ENCODE results near the gene TIGD3.

TIGD3 gene, protein sequence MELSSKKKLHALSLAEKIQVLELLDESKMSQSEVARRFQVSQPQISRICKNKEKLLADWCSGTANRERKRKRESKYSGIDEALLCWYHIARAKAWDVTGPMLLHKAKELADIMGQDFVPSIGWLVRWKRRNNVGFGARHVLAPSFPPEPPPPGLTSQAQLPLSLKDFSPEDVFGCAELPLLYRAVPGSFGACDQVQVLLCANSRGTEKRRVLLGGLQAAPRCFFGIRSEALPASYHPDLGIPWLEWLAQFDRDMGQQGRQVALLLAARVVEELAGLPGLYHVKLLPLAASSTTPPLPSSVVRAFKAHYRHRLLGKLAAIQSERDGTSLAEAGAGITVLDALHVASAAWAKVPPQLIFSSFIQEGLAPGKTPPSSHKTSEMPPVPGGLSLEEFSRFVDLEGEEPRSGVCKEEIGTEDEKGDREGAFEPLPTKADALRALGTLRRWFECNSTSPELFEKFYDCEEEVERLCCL

DNA sequence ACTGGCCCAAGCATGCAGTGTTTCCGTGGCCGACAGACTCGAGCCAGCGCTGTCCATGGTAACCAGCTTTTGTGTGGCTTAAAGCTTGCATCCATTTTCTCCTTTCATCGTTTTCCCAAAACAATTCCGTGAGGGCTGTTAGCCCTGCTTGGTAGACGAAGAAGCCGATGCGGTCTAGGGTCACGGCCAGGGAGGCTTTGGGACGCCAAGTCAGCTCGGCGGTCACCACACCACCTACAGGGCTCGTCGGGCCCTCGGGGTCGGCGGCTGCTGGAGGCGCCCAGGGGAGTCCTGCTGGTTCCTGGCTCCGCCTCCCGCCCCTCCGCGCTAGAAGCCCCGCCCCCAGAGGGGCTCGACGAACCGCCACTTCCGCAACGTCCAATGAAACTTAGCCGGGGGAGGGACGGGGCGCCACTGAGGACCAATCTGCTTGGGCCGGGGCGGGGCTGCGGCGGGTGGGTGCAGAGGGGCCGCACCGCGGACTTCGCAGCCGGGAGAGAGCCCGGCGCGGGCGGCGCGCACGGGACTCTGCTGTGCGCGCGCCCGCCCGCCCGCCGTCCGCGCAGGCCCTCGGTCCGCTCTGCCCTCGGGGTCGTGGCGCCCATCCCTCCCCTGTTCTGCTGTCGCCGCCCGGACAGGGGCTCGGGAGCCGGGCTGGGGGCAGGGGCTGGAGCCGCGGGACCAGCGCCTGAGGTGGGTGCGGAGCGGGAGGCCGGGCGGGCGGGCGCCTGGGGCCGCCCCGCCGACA, at the start of gene TIGD3:
TIGD3 (plus strand) TSS at position 487 of the 748 bp plus-strand sequence. CDS start 1,058 bp downstream, outside the sequence.
- DNase-seq (ENCODE audit: low spot score in 2 of 2): peak; percentile 92 to 98
- peaks cover 46% of the 10 kb centered on the region for H3K36me3 Mint-ChIP-seq
- peak within 1 kb of the TSS; percentile 89 for H3K4me3 Mint-ChIP-seq
- H3K4me1 Mint-ChIP-seq: peaks cover 22% of the 10 kb centered on the region
- H3K9me3 Mint-ChIP-seq: no peaks in the 10 kb centered on the region
- peak; percentile 97 for ATAC-seq
- H3K27ac Mint-ChIP-seq: peak within 1 kb of the TSS; percentile 92

DNA sequence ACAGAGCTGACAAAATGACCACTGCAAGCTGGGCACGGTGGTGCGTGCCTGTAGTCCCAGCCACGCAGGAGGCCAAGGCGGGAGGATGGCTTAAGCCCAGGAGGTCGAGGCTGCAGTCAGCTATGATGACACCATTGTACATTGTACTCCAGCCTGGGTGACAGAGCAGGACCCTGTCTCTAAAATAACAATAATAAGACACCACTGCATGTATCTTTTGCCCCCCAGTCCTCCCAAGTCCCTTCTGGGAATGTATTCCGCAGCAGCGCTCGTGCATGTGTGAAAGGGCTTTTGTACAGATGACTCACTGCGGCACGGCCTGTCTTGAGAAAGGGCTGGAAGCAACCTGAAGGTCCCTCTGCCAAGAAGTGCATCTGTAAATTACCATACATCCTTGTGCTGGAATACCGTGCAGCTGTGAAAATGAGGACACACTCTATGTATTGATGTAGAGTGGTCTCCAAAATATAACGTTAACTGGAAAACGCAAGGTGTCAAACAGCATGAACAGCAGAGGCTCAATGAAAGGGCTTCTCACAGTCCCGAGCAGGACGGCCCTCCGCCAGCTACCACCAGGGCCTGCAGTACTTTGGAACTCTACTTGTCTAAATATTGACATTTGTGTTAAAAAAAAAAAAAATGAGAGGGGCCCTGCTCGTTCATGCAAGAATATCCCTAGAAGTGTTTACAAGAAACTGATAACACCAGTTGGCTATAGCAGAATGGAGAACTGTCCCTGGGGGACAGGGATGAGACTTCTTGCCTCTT, 48.9 kb upstream of the TIGD3 start:
- H3K36me3 Mint-ChIP-seq: peaks cover 15% of the 10 kb centered on the region
- DNase-seq (ENCODE audit: low spot score in 2 of 2) (no peak), ATAC-seq (no peak)
- H3K27ac Mint-ChIP-seq: no peak overlapping the region
- H3K4me1 Mint-ChIP-seq: no peaks in the 10 kb centered on the region
- H3K9me3 Mint-ChIP-seq: no peaks in the 10 kb centered on the region
- H3K4me3 Mint-ChIP-seq: no peak overlapping the region

DNA sequence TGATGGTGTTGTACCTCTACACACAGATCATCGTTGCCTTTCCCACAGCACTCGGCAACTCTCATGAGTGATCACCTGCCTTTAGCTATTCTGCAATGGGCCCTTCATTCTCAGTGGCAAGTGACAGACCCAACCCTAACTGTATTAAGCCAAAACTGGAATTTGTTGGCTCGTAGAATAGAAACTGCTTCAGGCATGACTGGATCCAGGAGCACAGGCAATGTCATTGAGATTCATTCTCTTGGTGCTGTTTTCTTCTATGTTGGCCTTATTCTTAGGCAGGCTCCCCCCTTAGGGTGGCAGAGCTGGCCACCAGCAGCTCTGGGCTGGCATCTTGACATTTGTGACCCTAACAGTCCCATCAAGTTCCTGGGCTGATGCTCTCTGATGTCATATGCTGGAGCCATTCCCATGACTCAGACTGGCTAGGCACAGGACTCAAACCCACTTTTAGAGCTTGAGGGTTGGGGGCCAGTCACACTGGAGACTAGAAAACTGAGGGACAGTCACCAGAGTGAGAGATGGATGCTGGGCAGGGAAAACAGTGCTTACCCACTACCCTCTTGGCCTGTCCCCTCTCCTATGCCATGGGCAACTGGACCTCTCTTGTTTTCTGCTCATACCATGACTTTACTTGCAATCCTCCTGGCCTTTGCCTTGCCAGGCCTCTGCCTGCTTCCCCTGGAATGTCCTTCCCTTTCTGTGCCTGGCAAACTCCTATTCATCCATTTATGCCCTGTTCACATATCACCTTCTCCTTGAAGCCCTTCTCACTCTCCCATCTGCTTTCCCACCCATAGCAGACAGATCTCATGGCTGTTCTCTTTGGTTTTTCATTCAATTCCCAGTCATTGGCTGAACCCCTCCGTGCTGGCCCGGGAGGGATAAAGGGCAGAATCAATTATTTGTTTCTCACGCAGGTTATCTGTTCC, 47.0 kb upstream of the TIGD3 start:
- H3K36me3 Mint-ChIP-seq: peaks cover 15% of the 10 kb centered on the region
- peak overlapping the region; percentile 3 for H3K27ac Mint-ChIP-seq
- H3K9me3 Mint-ChIP-seq: no peaks in the 10 kb centered on the region
- no peaks in the 10 kb centered on the region for H3K4me1 Mint-ChIP-seq
- no peak for ATAC-seq
- no peak for DNase-seq (ENCODE audit: low spot score in 2 of 2)
- no peak overlapping the region for H3K4me3 Mint-ChIP-seq

DNA sequence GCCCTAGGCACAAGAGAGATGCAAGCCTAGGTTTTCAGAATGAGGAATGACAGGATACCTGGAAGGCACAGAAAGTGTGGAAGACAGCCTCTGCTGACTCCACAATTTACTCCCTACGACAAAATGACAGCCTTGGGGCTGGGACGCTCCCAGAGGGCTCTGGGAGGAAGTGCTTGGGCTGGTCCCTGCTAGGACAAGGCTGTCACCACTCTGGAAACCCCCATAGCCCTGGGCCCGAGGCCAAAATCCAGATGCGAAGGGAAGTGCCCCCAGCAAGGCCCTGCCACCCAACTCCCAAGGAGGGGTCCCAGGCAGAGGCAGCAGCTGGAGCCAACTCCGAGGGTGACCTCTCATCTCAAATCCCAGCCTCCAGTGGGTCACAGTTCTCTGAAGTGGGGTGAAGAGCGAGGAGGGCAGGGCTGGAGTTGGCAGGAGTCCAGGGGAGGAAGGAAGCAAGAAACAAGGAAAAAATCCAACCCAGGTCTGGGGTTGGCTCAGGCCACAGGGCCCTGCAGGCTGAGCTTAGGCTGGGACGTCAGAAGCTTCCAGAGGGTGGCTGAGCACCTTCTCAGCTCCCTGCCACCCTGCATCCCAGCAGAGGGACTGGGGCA, 46.2 kb upstream of the TIGD3 start:
- Mint-ChIP-seq H3K4me1 (no peaks in the 10 kb centered on the region), H3K4me3 (no peak overlapping the region), H3K9me3 (no peaks in the 10 kb centered on the region), H3K27ac (peak overlapping the region; percentile 45), H3K36me3 (peaks cover 15% of the 10 kb centered on the region)
- peak; percentile 19 for ATAC-seq
- DNase-seq (ENCODE audit: low spot score in 2 of 2): no peak

DNA sequence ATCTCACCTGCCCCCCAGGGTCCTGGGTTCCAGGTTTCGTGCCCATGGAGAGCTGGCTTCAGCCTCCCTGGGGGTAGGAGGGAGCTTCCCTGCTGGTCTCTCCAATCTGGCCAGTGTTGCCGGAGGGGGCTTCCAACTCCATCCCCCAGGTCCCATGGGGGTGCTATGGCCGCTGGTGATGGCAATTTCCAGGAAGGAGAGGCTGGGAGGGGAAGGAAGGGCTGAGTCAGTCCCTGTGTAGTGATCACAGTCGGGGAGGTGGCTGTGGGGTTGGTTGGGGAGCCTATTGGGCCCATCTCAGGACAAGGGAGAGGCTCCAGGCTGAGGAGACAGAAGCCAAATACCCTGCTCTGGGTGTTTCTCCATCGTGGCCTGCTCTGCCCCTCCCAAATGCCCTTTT, 45.5 kb upstream of the TIGD3 start:
- H3K27ac Mint-ChIP-seq: peak overlapping the region; percentile 45
- no peak for ATAC-seq
- H3K36me3 Mint-ChIP-seq: peaks cover 15% of the 10 kb centered on the region
- DNase-seq (ENCODE audit: low spot score in 2 of 2): no peak
- no peaks in the 10 kb centered on the region for H3K9me3 Mint-ChIP-seq
- H3K4me1 Mint-ChIP-seq: no peaks in the 10 kb centered on the region
- no peak overlapping the region for H3K4me3 Mint-ChIP-seq

DNA sequence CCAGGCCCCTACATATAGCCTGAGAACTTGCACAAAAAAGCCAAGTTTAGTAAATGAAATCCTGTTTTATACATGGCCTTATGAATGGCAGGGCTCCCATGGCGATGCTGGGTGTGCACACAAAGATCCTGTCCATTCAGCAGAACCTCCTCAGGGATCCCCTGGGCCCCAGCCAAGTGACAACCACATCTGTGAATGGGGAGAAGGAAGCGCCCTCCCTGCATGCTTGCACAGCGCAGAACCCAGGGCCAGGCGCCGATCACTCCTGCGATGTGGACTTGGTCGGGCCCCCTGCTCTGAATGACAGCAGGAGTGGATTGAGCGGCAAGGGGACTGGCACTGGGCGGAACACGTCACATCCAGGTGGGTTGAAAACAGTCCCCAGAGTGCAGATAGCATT, 44.3 kb upstream of the TIGD3 start:
- no peak for DNase-seq (ENCODE audit: low spot score in 2 of 2)
- H3K27ac Mint-ChIP-seq: no peak overlapping the region

DNA sequence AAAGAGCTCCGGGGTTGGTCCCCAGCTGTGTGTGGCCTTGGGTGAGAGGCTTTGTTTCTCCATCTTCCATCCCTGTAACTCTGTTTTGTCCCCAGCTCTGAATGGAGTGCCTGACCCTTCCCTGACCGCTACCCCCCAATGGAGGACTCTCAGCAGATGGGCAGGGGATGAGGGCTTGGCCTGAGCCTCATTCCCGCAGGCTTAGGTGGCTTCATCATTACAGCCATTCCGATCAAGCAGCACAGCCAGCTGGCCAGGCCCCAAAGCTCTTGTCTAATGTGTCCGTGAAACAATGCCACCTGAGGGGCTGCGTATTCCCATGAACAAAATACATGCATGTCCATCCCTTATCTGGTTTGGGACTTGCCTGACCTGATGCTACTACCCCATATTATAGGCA, 43.8 kb upstream of the TIGD3 start:
- Mint-ChIP-seq H3K36me3 (peaks cover 9% of the 10 kb centered on the region), H3K4me1 (peaks cover 1% of the 10 kb centered on the region), H3K4me3 (no peak overlapping the region), H3K9me3 (no peaks in the 10 kb centered on the region), H3K27ac (no peak overlapping the region)
- ATAC-seq (no peak), DNase-seq (ENCODE audit: low spot score in 2 of 2) (no peak)

More for the DNA sequence above, 44.3 kb upstream of the TIGD3 start:
- no peak for ATAC-seq
- H3K4me1 Mint-ChIP-seq: no peaks in the 10 kb centered on the region
- no peak overlapping the region for H3K4me3 Mint-ChIP-seq
- peaks cover 10% of the 10 kb centered on the region for H3K36me3 Mint-ChIP-seq
- no peaks in the 10 kb centered on the region for H3K9me3 Mint-ChIP-seq

DNA sequence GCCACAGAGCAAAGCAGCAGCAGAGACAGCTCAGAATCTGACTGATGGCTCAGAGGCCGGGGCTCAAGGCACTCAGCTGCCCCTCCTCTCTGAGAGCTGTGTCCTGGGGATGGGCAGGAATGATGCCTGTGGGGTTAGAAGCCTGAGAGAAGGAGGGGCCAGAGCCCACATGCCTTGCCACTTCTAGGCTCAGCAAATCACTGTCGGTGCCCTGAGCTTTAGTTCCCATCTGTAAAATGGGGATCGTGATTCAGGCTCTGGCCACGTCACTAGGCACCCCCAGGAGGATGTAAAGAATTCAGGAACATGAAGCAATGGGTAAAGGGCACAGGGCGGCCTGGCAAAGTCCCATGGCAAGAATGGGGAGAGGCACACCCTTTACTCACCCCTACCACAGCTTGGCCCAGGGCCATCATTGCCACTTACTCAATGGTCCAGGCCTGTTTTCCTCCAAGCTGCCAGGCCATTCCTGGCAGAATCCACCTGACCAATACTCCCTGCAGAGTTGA, 43.3 kb upstream of the TIGD3 start:
- no peak for ATAC-seq
- Mint-ChIP-seq H3K36me3 (peaks cover 9% of the 10 kb centered on the region), H3K27ac (no peak overlapping the region), H3K4me1 (peaks cover 6% of the 10 kb centered on the region), H3K9me3 (no peaks in the 10 kb centered on the region), H3K4me3 (no peak overlapping the region)
- no peak for DNase-seq (ENCODE audit: low spot score in 2 of 2)

DNA sequence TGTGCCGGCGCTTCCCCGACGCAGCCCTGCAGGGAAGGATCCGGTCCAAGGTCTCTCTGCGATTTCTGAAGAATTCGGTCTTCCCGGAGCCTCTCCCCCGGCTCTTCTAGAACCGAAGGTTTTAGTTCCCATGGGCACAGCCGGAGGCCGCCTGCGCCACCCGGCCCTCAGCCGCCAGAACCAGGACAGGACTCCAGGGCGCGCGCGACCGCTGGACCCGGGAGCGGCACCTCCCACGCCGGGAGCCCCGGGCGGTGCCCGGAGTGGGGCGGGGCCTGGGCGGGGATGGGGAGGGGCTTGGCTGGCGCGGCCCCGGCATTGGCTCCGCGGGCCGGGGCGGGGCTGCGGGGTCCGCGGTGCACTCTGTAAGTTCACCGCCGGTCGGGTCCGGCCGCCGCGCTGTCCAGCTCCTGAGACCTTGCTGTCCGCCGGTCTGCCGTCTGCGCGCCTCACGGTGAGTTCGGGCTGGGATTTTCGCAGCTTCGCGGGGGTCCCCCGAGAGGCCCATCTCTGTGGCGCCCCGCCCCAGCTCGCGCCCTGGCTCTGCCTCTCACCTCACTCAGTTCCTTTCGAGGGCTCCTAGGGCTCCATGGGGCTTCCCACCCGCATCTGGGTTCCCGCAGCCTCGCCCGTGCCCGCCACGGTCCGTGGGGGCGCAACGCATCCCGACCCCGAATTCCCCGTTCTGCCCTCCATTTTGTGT, 39.9 kb upstream of the TIGD3 start, which contains the start of gene CDC42EP2:
CDC42EP2 (plus strand) TSS at position 366 of the 703 bp plus-strand sequence. CDS start 6,033 bp downstream, outside the sequence.
- H3K9me3 Mint-ChIP-seq: no peaks in the 10 kb centered on the region
- H3K27ac Mint-ChIP-seq: no peak within 1 kb of the TSS
- H3K4me1 Mint-ChIP-seq: peaks cover 12% of the 10 kb centered on the region
- DNase-seq (ENCODE audit: low spot score in 2 of 2): peak; percentile 64 to 81
- peak within 1 kb of the TSS; percentile 62 for H3K4me3 Mint-ChIP-seq
- H3K36me3 Mint-ChIP-seq: no peaks in the 10 kb centered on the region
- peak; percentile 89 for ATAC-seq

DNA sequence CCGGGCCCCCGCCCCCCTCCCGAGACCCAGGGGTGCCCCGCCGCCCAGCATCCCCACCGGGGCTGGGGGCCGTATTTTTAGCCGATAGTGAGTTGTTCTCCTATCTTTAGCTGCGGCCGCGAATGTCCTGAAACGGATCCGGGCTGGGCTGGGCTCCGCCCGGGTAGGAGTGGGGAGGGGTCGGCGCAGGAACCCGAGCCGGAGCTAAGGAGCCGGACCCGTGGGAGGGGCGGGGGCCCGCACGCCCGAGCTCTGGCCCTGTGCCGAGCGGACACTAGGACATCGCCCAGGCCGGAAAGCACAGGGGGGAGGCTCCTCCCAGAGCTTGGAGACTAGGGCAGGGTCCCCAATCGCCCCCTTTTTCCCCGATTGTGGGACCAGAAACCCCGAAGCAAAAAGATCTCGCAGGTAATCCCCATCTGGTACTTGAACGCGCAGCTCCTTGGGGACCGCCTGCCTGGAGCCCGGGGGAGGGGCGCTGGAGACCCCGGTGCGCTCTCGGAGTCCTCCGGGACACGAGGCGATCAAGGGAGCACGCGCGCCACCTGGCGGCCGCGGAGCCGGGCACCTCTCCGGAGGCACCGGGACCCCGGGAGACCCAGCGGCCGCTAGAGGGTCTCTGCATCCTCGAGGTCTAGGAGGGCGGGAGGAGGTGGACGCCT, 39.2 kb upstream of the TIGD3 start:
- H3K4me3 Mint-ChIP-seq: peak overlapping the region; percentile 62
- peak; percentile 87 to 92 for DNase-seq (ENCODE audit: low spot score in 2 of 2)
- peaks cover 12% of the 10 kb centered on the region for H3K4me1 Mint-ChIP-seq
- H3K36me3 Mint-ChIP-seq: no peaks in the 10 kb centered on the region
- ATAC-seq: peak; percentile 76
- no peak overlapping the region for H3K27ac Mint-ChIP-seq
- H3K9me3 Mint-ChIP-seq: no peaks in the 10 kb centered on the region

DNA sequence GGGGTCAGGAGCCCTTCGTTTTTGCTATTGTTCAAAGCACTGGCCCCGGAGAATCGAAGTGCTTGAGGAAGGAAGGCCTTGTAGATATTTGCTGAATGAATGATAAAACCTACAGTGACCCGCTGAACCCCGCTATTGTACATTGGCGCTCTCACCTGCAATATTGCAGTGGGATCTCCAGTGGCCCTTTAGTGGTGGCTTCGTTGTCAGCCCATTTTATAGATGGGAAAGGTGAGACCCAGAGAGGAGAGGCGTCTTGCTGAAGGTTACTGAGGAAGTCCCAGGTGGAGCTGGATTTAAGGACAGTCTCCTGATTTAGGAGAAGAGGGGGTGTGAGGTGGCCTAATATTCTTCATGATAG, 38.7 kb upstream of the TIGD3 start:
- Mint-ChIP-seq H3K36me3 (no peaks in the 10 kb centered on the region), H3K27ac (no peak overlapping the region), H3K9me3 (no peaks in the 10 kb centered on the region)

DNA sequence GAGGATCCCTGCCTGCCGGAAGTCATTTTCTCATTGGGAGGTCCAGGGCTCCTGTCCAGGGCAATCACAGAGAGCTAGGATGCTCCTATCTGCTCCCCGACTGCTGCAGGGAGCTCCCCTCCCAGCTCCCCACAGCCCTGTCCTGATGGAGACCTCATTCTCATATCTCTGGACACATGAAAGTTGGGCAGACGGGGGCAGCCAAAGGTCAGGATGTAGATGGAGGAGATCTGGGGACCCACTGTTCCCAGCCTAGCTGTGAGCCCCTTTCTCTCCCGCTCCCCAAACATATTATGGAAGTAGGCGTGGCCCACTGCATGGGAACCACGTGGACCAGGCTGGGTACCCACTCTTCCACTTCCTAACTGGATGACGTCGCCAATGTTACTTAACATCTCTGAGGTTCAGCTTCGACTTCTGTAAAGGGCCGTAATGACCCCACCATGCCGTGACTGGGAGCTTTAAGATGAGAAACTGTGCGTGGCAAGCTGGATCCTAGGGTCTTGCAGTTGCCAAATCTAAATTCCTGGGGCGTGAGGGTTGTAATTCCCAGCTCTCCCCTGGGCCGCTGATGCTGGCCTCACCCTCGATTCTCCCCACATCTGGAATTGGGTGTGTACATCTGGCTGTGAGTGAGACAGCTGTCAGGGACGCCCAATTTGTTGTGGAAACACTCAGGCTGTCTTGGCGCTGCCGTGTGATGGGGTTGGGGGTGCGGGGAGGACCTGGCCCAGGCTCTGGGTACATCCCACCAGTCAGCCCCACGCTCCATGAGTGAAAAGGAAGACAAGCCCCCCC, 38.1 kb upstream of the TIGD3 start:
- Mint-ChIP-seq H3K4me1 (peaks cover 12% of the 10 kb centered on the region), H3K27ac (no peak overlapping the region), H3K4me3 (peak overlapping the region; percentile 62), H3K36me3 (no peaks in the 10 kb centered on the region), H3K9me3 (no peaks in the 10 kb centered on the region)
- ATAC-seq: no peak
- no peak for DNase-seq (ENCODE audit: low spot score in 2 of 2)

More for the DNA sequence above, 38.7 kb upstream of the TIGD3 start:
- Mint-ChIP-seq H3K4me1 (peaks cover 12% of the 10 kb centered on the region), H3K4me3 (peak overlapping the region; percentile 62)
- ATAC-seq: no peak
- no peak for DNase-seq (ENCODE audit: low spot score in 2 of 2)
